T-helper 1 cell treated with Interleukin-12 subunit alpha and Interleukin-12 subunit beta and Interleukin-4 antibody, amounts not matched to agents 30 μg/mL and 1 μg/mL, for 36 hours (primary cell): Measurements from ENCODE around the gene TFDP1.

ENCODE experiments used
- H3K27ac Mint-ChIP-seq: one replicate; pipeline ENCODE4 v1.8.0; 2021; ENCODE audit warnings: mild to moderate bottlenecking, mixed read lengths
- H3K27me3 Mint-ChIP-seq: one replicate; pipeline ENCODE4 v1.8.0; 2021; ENCODE audit warnings: low read depth, mixed read lengths
- H3K36me3 Mint-ChIP-seq: one replicate; pipeline ENCODE4 v1.8.0; 2021; ENCODE audit warnings: low read depth, mixed read lengths
- H3K4me1 Mint-ChIP-seq: one replicate; pipeline ENCODE4 v1.8.0; 2021; ENCODE audit warnings: low read depth, mixed read lengths
- H3K4me3 Mint-ChIP-seq: one replicate; pipeline ENCODE4 v1.8.0; 2021; ENCODE audit warnings: mild to moderate bottlenecking, moderate library complexity, mixed read lengths
- H3K9me3 Mint-ChIP-seq: one replicate; pipeline ENCODE4 v1.8.0; 2021; ENCODE audit warnings: mixed read lengths

Gene TFDP1

GRCh38 chr13:113666329-113666670 is 81.7 kb downstream of the TFDP1 start:
- Mint-ChIP-seq H3K27me3 (peaks cover 9% of the 10 kb centered on the region), H3K9me3 (peaks cover 8% of the 10 kb centered on the region), H3K27ac (no peak overlapping the region), H3K36me3 (no peaks in the 10 kb centered on the region), H3K4me1 (no peaks in the 10 kb centered on the region), H3K4me3 (no peak overlapping the region)

DNA sequence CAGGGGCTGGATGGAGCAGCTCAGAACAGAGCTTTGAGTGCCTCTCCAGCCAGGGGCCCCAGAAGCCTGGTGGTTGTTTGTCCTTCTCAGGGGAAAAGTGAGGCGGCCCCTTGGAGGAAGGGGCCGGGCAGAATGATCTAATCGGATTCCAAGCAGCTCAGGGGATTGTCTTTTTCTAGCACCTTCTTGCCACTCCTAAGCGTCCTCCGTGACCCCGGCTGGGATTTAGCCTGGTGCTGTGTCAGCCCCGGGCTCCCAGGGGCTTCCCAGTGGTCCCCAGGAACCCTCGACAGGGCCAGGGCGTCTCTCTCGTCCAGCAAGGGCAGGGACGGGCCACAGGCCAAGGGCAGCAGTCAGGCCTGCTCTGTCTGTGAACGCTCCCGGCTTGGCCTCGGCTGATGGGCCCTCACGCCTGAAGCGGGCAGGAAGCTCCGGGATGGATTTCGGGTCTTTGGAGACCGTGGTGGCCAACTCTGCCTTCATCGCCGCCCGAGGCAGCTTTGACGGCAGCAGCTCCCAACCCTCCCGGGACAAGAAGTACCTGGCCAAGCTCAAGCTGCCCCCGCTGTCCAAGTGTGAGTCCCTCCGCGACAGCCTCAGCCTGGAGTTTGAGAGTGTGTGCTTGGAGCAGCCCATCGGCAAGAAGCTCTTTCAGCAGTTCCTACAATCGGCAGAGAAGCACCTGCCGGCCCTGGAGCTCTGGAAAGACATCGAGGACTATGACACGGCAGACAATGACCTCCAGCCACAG is 82.6 kb downstream of the TFDP1 start, which contains the start of gene GRK1:
Gene GRK1, plus strand, starts transcription at position 269 of the 751 bp plus-strand sequence. Its CDS starts 168 bp downstream, at position 437.
- Mint-ChIP-seq H3K36me3 (no peaks in the 10 kb centered on the region), H3K4me1 (no peaks in the 10 kb centered on the region), H3K9me3 (peaks cover 1% of the 10 kb centered on the region), H3K27ac (no peak within 1 kb of the TSS), H3K27me3 (peaks cover 8% of the 10 kb centered on the region), H3K4me3 (no peak within 1 kb of the TSS)

DNA sequence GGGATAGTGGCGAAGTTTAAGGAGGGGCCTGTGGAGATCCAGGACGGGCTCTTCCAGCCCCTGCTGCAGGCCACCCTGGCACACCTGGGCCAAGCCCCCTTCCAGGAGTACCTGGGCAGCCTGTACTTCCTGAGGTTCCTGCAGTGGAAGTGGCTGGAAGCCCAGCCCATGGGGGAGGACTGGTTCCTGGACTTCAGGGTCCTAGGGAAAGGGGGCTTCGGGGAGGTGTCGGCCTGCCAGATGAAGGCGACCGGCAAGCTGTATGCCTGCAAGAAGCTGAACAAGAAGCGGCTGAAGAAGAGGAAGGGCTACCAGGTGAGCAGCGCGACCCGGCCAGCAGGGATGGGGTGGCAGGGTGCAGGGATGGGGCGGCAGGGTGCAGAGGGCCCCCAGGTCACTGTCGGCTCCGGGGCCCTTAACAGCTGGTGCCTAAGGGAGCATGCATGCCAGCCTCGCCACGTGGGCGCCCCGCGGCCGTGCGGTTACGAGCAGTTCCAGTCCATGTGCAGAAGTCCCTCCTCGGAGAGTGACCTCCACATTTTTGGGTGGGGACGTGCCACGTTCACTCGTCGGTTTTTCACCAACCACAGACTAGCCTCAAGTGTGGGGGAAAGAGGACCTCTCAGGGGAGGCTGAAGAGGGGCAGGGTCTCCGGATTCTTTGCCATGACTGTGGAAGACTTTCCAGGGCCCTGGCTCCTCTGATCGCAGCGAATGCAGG is 83.4 kb downstream of the TFDP1 start:
- Mint-ChIP-seq H3K27me3 (peaks cover 6% of the 10 kb centered on the region), H3K9me3 (peaks cover 5% of the 10 kb centered on the region), H3K4me1 (no peaks in the 10 kb centered on the region), H3K4me3 (no peak overlapping the region), H3K27ac (no peak overlapping the region), H3K36me3 (no peaks in the 10 kb centered on the region)

- H3K9me3 Mint-ChIP-seq, result peaks cover 5% of the 10 kb centered on the region
- no peaks in the 10 kb centered on the region for H3K4me1 Mint-ChIP-seq
- H3K36me3 Mint-ChIP-seq, result no peaks in the 10 kb centered on the region
- no peak overlapping the region for H3K4me3 Mint-ChIP-seq
- no peak overlapping the region for H3K27ac Mint-ChIP-seq
- peaks cover under 1% of the 10 kb centered on the region for H3K27me3 Mint-ChIP-seq
Measured at GRCh38 chr13:113668491-113668971, 84.0 kb downstream of the TFDP1 start.

GRCh38 chr13:113669231-113669754 is 84.7 kb downstream of the TFDP1 start:
- H3K4me3 Mint-ChIP-seq, result no peak overlapping the region
- peaks cover 5% of the 10 kb centered on the region for H3K9me3 Mint-ChIP-seq
- no peak overlapping the region for H3K27ac Mint-ChIP-seq
- H3K4me1 Mint-ChIP-seq, result no peaks in the 10 kb centered on the region
- no peaks in the 10 kb centered on the region for H3K36me3 Mint-ChIP-seq
- no peaks in the 10 kb centered on the region for H3K27me3 Mint-ChIP-seq

GRCh38 chr13:113669755-113670341 is 85.3 kb downstream of the TFDP1 start:
- Mint-ChIP-seq H3K9me3 (peaks cover 5% of the 10 kb centered on the region), H3K27me3 (no peaks in the 10 kb centered on the region), H3K4me1 (no peaks in the 10 kb centered on the region), H3K27ac (no peak overlapping the region), H3K4me3 (no peak overlapping the region), H3K36me3 (no peaks in the 10 kb centered on the region)

GRCh38 chr13:113670541-113670940 is 86.0 kb downstream of the TFDP1 start:
- no peaks in the 10 kb centered on the region for H3K36me3 Mint-ChIP-seq

DNA sequence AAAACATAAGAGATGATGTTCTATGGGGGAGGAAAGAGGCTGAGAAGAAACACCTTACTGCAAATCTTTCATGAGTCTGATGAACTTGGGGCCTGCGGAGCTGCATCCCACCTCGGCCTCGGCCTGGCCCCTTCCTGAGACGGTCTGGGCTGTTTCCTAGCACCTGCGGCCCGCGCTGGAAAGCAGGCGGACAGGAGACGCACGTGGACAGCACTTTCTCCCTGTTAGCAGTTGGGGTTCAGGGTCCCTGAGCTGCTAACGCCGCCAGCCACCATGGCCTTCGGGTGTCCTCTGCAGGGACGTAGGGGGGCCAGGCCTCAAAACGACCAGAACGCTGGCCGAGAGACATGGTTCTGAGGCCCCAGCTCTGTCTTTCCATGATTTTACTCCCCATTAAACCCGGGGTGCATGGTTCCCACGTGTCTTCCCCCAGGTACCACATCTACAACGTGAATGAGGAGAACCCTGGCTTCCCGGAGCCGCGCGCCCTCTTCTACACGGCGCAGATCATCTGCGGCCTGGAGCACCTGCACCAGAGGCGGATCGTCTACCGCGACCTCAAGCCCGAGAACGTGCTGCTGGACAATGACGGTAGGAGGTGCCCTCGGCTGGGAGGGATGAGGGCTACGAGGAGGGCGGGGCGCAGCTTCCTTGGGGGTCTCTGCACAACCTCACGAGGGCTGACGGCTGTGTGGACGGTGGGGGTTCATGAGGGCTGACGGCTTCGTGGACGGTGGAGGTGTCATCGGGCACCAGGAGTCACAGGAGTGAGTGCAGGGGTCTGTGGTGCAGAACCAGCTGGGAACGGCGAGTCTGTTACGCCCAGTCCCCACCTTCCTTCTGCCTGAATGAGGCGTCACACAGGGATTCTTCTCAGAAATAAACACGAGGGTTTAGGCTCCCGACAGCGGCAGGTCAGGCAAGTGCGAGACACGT is 86.8 kb downstream of the TFDP1 start:
- no peaks in the 10 kb centered on the region for H3K36me3 Mint-ChIP-seq
- no peaks in the 10 kb centered on the region for H3K27me3 Mint-ChIP-seq
- H3K4me3 Mint-ChIP-seq, result no peak overlapping the region
- H3K27ac Mint-ChIP-seq, result no peak overlapping the region
- H3K4me1 Mint-ChIP-seq, result no peaks in the 10 kb centered on the region
- H3K9me3 Mint-ChIP-seq, result peaks cover 5% of the 10 kb centered on the region

More at GRCh38 chr13:113670541-113670940, 86.0 kb downstream of the TFDP1 start:
- no peak overlapping the region for H3K4me3 Mint-ChIP-seq
- H3K9me3 Mint-ChIP-seq, result peaks cover 5% of the 10 kb centered on the region
- no peak overlapping the region for H3K27ac Mint-ChIP-seq
- no peaks in the 10 kb centered on the region for H3K4me1 Mint-ChIP-seq
- H3K27me3 Mint-ChIP-seq, result no peaks in the 10 kb centered on the region

GRCh38 chr13:113672002-113672651 is 87.6 kb downstream of the TFDP1 start:
- no peaks in the 10 kb centered on the region for H3K27me3 Mint-ChIP-seq
- no peaks in the 10 kb centered on the region for H3K4me1 Mint-ChIP-seq
- H3K4me3 Mint-ChIP-seq, result peak overlapping the region; percentile 4
- H3K9me3 Mint-ChIP-seq, result peaks cover 5% of the 10 kb centered on the region
- H3K36me3 Mint-ChIP-seq, result no peaks in the 10 kb centered on the region
- H3K27ac Mint-ChIP-seq, result peak overlapping the region; percentile 38
